Thyroid gland (tissue), 4 donors: Measurements from ENCODE around the gene MAGI1. TPM values are rescaled to one million over a fixed set of nuclear protein-coding genes. Genes with fewer than 3 reads are reported as not detected.

Experiments used
- DNase-seq, 2 donors: peaks; one replicate each; pipeline ENCODE4 v3.0.0-alpha.2; 2019
- H3K27ac ChIP-seq, 3 donors: fragments of 200-600 bp; sonication (generic); 1 replicate in 2 of 3; 2 replicates in 1 of 3; pipeline ENCODE4 v1.5.1; 2016 to 2019; ENCODE audit warnings: mild to moderate bottlenecking in 1 of 3, moderate library complexity in 1 of 3
- H3K27me3 ChIP-seq: fragments of 200-600 bp; sonication (generic); one replicate; pipeline ENCODE4 v1.5.1; 2019
- H3K36me3 ChIP-seq, 2 donors: fragments of 200-600 bp; sonication (generic); one replicate each; pipeline ENCODE4 v1.5.1; 2016 to 2019
- H3K4me1 ChIP-seq, 2 donors: fragments of 200-600 bp; sonication (generic); one replicate each; pipeline ENCODE4 v1.5.1; 2017 to 2019
- H3K4me3 ChIP-seq, 3 donors: fragments of 200-600 bp; sonication (generic); replicated peaks in 1 of 3; 1 replicate in 2 of 3; 2 replicates in 1 of 3; pipeline ENCODE4 v1.5.1; 2016; ENCODE audit warnings: mild to moderate bottlenecking in 1 of 3
- H3K9me3 ChIP-seq: fragments of 200-600 bp; sonication (generic); one replicate; pipeline ENCODE4 v1.5.1; 2017
- CTCF ChIP-seq, 6 experiments: fragments of 200-600 bp in 3 of 6; fragments of 450-650 bp in 3 of 6; sonication (generic) in 3 of 6; IDR thresholded peaks; one replicate each; pipeline ENCODE4 v1.5.1; 2016 to 2019; ENCODE audit warnings: antibody characterized with exemption in 6 of 6, mild to moderate bottlenecking in 2 of 6, inconsistent platforms in 1 of 6, moderate library complexity in 1 of 6
- POLR2A ChIP-seq, 2 donors: fragments of 450-650 bp; IDR thresholded peaks; one replicate each; pipeline ENCODE4 v1.6.1; 2017; ENCODE audit warnings: antibody characterized with exemption in 2 of 2, mild to moderate bottlenecking in 2 of 2, moderate library complexity in 1 of 2
- WGBS, 2 donors: methylation state at CpG; one replicate each; pipeline ENCODE4 v1.1.5; 2017; 5-methylcytosine and 5-hydroxymethylcytosine counted together
- intact Hi-C: fragments of 100-400 bp; cut with DNase I; formaldehyde crosslinking; loops from one replicate; pipeline ENCODE4 v1.15.1; 2023
- total RNA-seq, 4 donors: library from RNA; depleted of rRNA; stranded (reverse); fragments of >200 nt; gene quantifications; one replicate each; pipeline ENCODE4 v1.2.3, GENCODE V29; 2016

Gene MAGI1
- total RNA-seq, 4 donors from 2014 or later = 60.5 to 123 (median 87.5) TPM

GRCh38 chr3:65751123-65751700 is 287.5 kb downstream of the MAGI1 start:
- no peaks in the 10 kb centered on the region for H3K4me1 ChIP-seq
- H3K36me3 ChIP-seq = no peaks in the 10 kb centered on the region
- no peak overlapping the region for H3K4me3 ChIP-seq
- intact Hi-C loops = no loop called here
- WGBS, 2 donors = 60 to 69% methylated on average over 5 of the region's 5 CpGs
- H3K9me3 ChIP-seq = no peaks in the 10 kb centered on the region
- no peaks in the 10 kb centered on the region for H3K27me3 ChIP-seq
- TF ChIP-seq CTCF (IDR thresholded peaks at IDR 0.05) (peak; percentile 21 to 68 (median 44)), POLR2A (IDR thresholded peaks at IDR 0.05) (no peak)
- no peak overlapping the region for H3K27ac ChIP-seq
- DNase-seq = peak; percentile 52 to 54

- TF ChIP-seq CTCF (IDR thresholded peaks at IDR 0.05) (no peak), POLR2A (IDR thresholded peaks at IDR 0.05) (no peak)
- 80 to 93% methylated on average over 1 of the region's 1 CpG for WGBS, 2 donors
- Histone ChIP-seq H3K4me3 (no peak overlapping the region), H3K27ac (no peak overlapping the region), H3K9me3 (no peaks in the 10 kb centered on the region), H3K4me1 (no peaks in the 10 kb centered on the region), H3K36me3 (no peaks in the 10 kb centered on the region), H3K27me3 (no peaks in the 10 kb centered on the region)
- DNase-seq = no peak
- intact Hi-C loops = no loop called here
These were observed 289.7 kb downstream of the MAGI1 start for GRCh38 chr3:65749066-65749465.

GRCh38 chr3:65748326-65748725 is 290.4 kb downstream of the MAGI1 start:
- H3K27ac ChIP-seq = no peak overlapping the region
- no peaks in the 10 kb centered on the region for H3K27me3 ChIP-seq
- no peaks in the 10 kb centered on the region for H3K36me3 ChIP-seq
- WGBS, 2 donors = 96 to 100% methylated on average over 1 of the region's 1 CpG
- H3K9me3 ChIP-seq = no peaks in the 10 kb centered on the region
- no peaks in the 10 kb centered on the region for H3K4me1 ChIP-seq
- no peak for DNase-seq
- H3K4me3 ChIP-seq = no peak overlapping the region
- no peak for TF ChIP-seq CTCF (IDR thresholded peaks at IDR 0.05)
- TF ChIP-seq POLR2A (IDR thresholded peaks at IDR 0.05) = no peak
- intact Hi-C loops = no loop called here

- DNase-seq = no peak
- intact Hi-C loops = no loop called here
- WGBS, 2 donors = 90 to 93% methylated on average over 4 of the region's 4 CpGs
- Histone ChIP-seq H3K9me3 (no peaks in the 10 kb centered on the region), H3K27me3 (no peaks in the 10 kb centered on the region), H3K27ac (no peak overlapping the region), H3K4me1 (no peaks in the 10 kb centered on the region), H3K36me3 (no peaks in the 10 kb centered on the region), H3K4me3 (no peak overlapping the region)
- TF ChIP-seq CTCF (IDR thresholded peaks at IDR 0.05) = no peak
- TF ChIP-seq POLR2A (IDR thresholded peaks at IDR 0.05) = no peak
These were observed 291.9 kb downstream of the MAGI1 start for GRCh38 chr3:65746848-65747247.

GRCh38 chr3:65745306-65745705 is 293.4 kb downstream of the MAGI1 start:
- TF ChIP-seq CTCF (IDR thresholded peaks at IDR 0.05) (no peak), POLR2A (IDR thresholded peaks at IDR 0.05) (no peak)
- Histone ChIP-seq H3K27me3 (no peaks in the 10 kb centered on the region), H3K36me3 (no peaks in the 10 kb centered on the region), H3K9me3 (no peaks in the 10 kb centered on the region), H3K4me1 (no peaks in the 10 kb centered on the region), H3K4me3 (no peak overlapping the region), H3K27ac (no peak overlapping the region)
- 94 to 95% methylated on average over 2 of the region's 2 CpGs for WGBS, 2 donors
- intact Hi-C loops = no loop called here
- no peak for DNase-seq
